Fibroblast of pulmonary artery (primary cell): ENCODE data around the gene CPOX.

Source experiments
- DNase-seq: peaks from one replicate; pipeline ENCODE4 v3.0.0-alpha.2; 2010; ENCODE audit warnings: low read depth
- H3K4me3 ChIP-seq: replicated peaks from 2 replicates; pipeline ENCODE4 v1.5.1; 2011; ENCODE audit warnings: low read depth, mild to moderate bottlenecking, control low read depth, low read length, moderate library complexity
- TF ChIP-seq, protein P1 (sequence below): IDR thresholded peaks from 2 replicates; pipeline ENCODE4 v1.5.1; 2011; ENCODE audit warnings: mild to moderate bottlenecking, control low read depth, low read length, inconsistent platforms; ENCODE audit errors: missing control alignments

Gene CPOX

DNA sequence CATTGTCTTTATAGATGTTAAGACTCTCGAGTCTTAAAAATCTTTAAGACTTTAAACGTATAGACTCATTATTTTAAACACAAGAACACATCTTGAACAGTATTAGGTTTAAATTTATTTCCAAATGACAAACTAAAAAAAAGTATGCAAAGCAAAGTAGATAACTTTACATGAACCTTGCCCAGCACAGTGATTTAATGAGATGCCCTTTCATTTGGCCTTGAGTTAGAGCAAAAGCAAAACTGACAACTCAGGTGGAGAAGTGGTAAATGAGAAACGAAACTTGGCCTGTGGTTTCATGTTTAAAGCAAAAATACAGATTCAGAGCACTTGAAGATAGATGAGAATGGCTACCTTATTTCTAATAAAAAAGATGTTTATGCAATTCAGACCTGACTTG lies 53.1 kb downstream of the CPOX start:
- no peak overlapping the region for H3K4me3 ChIP-seq
- no peak for DNase-seq
- TF ChIP-seq, protein P1, sequence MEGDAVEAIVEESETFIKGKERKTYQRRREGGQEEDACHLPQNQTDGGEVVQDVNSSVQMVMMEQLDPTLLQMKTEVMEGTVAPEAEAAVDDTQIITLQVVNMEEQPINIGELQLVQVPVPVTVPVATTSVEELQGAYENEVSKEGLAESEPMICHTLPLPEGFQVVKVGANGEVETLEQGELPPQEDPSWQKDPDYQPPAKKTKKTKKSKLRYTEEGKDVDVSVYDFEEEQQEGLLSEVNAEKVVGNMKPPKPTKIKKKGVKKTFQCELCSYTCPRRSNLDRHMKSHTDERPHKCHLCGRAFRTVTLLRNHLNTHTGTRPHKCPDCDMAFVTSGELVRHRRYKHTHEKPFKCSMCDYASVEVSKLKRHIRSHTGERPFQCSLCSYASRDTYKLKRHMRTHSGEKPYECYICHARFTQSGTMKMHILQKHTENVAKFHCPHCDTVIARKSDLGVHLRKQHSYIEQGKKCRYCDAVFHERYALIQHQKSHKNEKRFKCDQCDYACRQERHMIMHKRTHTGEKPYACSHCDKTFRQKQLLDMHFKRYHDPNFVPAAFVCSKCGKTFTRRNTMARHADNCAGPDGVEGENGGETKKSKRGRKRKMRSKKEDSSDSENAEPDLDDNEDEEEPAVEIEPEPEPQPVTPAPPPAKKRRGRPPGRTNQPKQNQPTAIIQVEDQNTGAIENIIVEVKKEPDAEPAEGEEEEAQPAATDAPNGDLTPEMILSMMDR: no peak

DNA sequence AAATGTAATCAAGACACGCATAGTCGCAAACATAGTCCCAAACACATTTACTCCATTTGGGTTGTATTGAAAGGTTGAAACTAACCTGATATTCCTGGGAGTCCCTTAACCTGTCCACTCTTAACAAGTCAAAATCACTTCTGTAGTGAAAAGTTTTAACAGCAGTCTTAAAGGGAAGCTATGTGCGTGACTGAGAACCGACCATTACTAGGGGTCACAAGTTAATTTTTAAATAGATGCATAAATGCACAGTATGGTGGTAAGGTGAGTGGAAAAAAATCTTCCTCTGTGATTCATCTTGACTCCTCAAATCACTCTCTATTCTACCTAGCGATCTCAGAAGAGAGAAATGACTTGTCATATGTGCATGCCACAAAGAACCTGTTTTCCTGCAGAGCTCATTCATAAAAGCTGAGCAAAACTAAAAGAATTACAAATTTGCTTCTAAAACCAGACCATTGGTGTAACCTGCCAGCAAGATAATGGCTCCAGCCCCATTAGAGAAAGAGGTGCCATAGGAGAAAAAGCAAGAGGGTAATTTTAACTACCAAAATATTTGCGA lies 56.9 kb downstream of the CPOX start:
- H3K4me3 ChIP-seq: no peak overlapping the region
- DNase-seq: no peak
- TF ChIP-seq, protein P1: no peak

DNA sequence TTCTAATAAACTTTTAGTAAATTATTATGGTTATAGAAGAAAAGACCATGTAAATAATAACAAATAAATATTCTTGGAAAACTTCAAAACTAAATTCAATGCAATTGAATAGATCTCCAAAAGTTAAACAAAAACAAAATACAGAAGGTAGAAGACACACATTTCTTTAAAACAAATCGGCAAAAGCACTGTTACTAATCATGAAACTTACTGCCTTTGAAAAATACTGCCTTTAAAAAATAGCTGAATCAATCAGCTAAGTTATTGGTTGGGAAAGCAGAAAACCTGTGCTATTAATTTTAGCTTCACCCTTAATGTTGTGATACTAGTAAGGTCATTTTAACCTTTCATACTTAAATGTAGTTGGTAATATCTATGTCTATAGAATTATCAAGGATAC lies 58.7 kb downstream of the CPOX start:
- no peak overlapping the region for H3K4me3 ChIP-seq
- TF ChIP-seq, protein P1: no peak
- DNase-seq: no peak

DNA sequence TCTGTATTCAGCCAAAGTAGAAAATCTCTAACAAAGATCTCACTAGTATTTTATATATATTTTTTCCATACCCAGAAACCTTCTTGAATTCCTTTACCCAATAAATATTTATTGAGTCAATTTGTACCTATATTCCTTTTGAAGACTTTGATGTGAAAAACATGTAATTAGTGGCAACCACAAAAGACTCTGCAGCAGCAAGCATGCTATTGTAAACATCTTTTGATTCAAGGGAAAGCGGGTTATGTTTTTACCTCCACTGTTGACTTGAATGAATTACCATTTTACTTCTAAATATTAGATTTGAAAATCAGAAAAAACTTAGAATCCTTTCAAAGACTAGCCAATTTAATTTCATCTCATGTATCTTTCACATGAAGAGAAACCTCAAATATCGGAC lies 59.2 kb downstream of the CPOX start:
- no peak overlapping the region for H3K4me3 ChIP-seq
- TF ChIP-seq, protein P1: no peak
- no peak for DNase-seq

DNA sequence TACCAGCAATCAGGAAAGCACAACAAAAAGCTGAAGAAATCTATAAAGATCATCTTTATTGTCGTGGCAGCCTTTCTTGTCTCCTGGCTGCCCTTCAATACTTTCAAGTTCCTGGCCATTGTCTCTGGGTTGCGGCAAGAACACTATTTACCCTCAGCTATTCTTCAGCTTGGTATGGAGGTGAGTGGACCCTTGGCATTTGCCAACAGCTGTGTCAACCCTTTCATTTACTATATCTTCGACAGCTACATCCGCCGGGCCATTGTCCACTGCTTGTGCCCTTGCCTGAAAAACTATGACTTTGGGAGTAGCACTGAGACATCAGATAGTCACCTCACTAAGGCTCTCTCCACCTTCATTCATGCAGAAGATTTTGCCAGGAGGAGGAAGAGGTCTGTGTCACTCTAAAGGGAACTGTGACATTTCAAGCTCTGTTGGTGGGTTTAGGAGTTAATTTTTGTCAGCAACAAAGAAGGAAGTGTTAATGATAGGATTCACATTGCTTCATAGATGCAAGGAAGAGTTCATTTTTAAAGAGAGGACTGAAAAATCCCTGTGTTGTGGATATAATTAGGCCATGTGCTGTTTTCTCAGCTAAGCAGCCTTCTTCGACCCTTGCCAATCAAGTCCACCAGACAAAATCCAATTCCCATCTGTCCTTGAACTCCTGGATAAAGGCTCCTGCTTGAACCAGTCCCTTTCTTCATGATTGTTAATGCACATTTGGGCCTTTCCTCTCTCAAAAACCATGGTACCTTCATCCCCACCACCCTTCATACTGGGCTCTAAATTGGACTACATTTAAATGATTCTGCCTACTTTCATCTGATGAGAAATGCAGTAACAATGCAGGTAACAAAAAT lies 60.5 kb downstream of the CPOX start:
- H3K4me3 ChIP-seq: no peak overlapping the region
- DNase-seq: no peak
- TF ChIP-seq, protein P1: no peak

DNA sequence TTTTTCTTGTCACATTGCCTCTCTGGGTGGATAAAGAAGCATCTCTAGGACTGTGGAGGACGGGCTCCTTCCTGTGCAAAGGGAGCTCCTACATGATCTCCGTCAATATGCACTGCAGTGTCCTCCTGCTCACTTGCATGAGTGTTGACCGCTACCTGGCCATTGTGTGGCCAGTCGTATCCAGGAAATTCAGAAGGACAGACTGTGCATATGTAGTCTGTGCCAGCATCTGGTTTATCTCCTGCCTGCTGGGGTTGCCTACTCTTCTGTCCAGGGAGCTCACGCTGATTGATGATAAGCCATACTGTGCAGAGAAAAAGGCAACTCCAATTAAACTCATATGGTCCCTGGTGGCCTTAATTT lies 61.2 kb downstream of the CPOX start:
- H3K4me3 ChIP-seq: no peak overlapping the region
- DNase-seq: no peak
- TF ChIP-seq, protein P1: no peak
